Endothelial cell of umbilical vein (primary cell): ENCODE results near the gene CHD6. TPM values are rescaled to one million over a fixed set of nuclear protein-coding genes. Genes with fewer than 3 reads are reported as not detected.

ENCODE experiments used
- BruUV-seq: library from RNA; stranded (reverse); fragments of 400-500 nt; replicated peaks from 2 replicates; lab custom pipeline; 2021; lab: Mats Ljungman, UMichigan
- CTCF ChIA-PET: fragments of 300-600, 350-600 bp; sonication (Branson Sonifier 250); formaldehyde crosslinking; loops from one replicate; lab custom pipeline; 2021; ENCODE audit warnings: antibody characterized with exemption, inconsistent platforms; lab: Charles Lee
- POLR2A ChIA-PET: fragments of 300-600, 350-600 bp; sonication (Branson Sonifier 250); formaldehyde crosslinking; loops from one replicate; lab custom pipeline; 2021; ENCODE audit warnings: antibody characterized with exemption, inconsistent platforms; lab: Charles Lee
- DNase-seq: peaks from one replicate; pipeline ENCODE4 v3.0.0-alpha.2; 2011; ENCODE audit warnings: low read depth, low spot score
- FAIRE-seq: peaks from 2 replicates; lab custom pipeline; 2011; peaks lifted over from hg19 to GRCh38; lab: Jason Lieb, UNC
- H2AFZ ChIP-seq: 2 replicates; pipeline ENCODE4 v1.6.0; 2012; ENCODE audit warnings: low read depth, low read length, control low read depth, inconsistent platforms
- H3K27ac ChIP-seq: 2 replicates; pipeline ENCODE4 v1.5.1; 2011; ENCODE audit warnings: low read depth, mild to moderate bottlenecking, control low read depth, low read length, moderate library complexity; ENCODE audit not compliant: insufficient read depth
- H3K27me3 ChIP-seq, 2 experiments: 2 replicates each; pipeline versions ENCODE4 v1.6.0 to v1.6.1; 2011; ENCODE audit warnings: low read length in 2 of 2, mixed read lengths in 1 of 2; ENCODE audit not compliant: control insufficient read depth in 2 of 2, insufficient read depth in 2 of 2
- H3K36me3 ChIP-seq, 2 experiments: 2 replicates in 1 of 2; 3 replicates in 1 of 2; pipeline ENCODE4 v1.5.1; 2011; ENCODE audit warnings: low read length in 2 of 2, mild to moderate bottlenecking in 1 of 2, moderate library complexity in 1 of 2; ENCODE audit not compliant: control insufficient read depth in 2 of 2, insufficient read depth in 2 of 2; ENCODE audit errors: extremely low read depth in 1 of 2
- H3K4me1 ChIP-seq: 3 replicates; pipeline ENCODE4 v1.5.1; 2011; ENCODE audit warnings: mild to moderate bottlenecking, low read length; ENCODE audit not compliant: control insufficient read depth, insufficient read depth; ENCODE audit errors: extremely low read depth
- H3K4me2 ChIP-seq: 2 replicates; pipeline ENCODE4 v1.6.1; 2011; ENCODE audit warnings: low read length, control low read depth, mixed read lengths; ENCODE audit not compliant: insufficient read depth
- H3K4me3 ChIP-seq, 3 experiments: fragments of 200-600 bp in 1 of 3; sonication (generic), shearing (Covaris generic) in 1 of 3; replicated peaks in 1 of 3; 2 replicates each; pipeline ENCODE4 v1.5.1; 2011 to 2016; ENCODE audit warnings: control low read depth in 3 of 3, low read length in 3 of 3, mild to moderate bottlenecking in 2 of 3, inconsistent platforms in 1 of 3, low read depth in 1 of 3, moderate library complexity in 1 of 3; ENCODE audit not compliant: insufficient read depth in 1 of 3
- H3K79me2 ChIP-seq: 2 replicates; pipeline ENCODE4 v1.6.0; 2012; ENCODE audit warnings: low read length, inconsistent platforms; ENCODE audit not compliant: control insufficient read depth, insufficient read depth
- H3K9ac ChIP-seq: replicated peaks from 2 replicates; pipeline ENCODE3; 2011; ENCODE audit warnings: low read length, control low read depth; ENCODE audit not compliant: insufficient read depth; ENCODE audit errors: extremely low read depth
- H3K9me1 ChIP-seq: replicated peaks from 3 replicates; pipeline ENCODE4 v1.6.0; 2011; ENCODE audit warnings: mild to moderate bottlenecking, low read length; ENCODE audit not compliant: control insufficient read depth, insufficient read depth; ENCODE audit errors: extremely low read depth
- H3K9me3 ChIP-seq: replicated peaks from 2 replicates; pipeline ENCODE4 v1.5.1; 2012; ENCODE audit warnings: low read length, inconsistent platforms; ENCODE audit not compliant: control insufficient read depth, insufficient read depth
- H4K20me1 ChIP-seq: replicated peaks from 2 replicates; pipeline ENCODE3; 2011; ENCODE audit warnings: mild to moderate bottlenecking, low read length; ENCODE audit not compliant: control insufficient read depth, insufficient read depth; ENCODE audit errors: extremely low read depth
- EZH2 ChIP-seq: IDR thresholded peaks from 2 replicates; pipeline ENCODE4 v1.6.1; 2012; ENCODE audit warnings: borderline replicate concordance, low read depth, mild to moderate bottlenecking, moderate library complexity, low read length, inconsistent platforms; ENCODE audit not compliant: severe bottlenecking
- FOS ChIP-seq: IDR thresholded peaks from 2 replicates; pipeline ENCODE4 v1.6.1; 2011; ENCODE audit warnings: mild to moderate bottlenecking, low read length, moderate library complexity, borderline replicate concordance; ENCODE audit not compliant: insufficient read depth
- GATA2 ChIP-seq: IDR thresholded peaks from 2 replicates; pipeline ENCODE4 v1.7.0; 2011; ENCODE audit warnings: low read depth, mild to moderate bottlenecking, moderate library complexity, mixed read lengths, low read length; ENCODE audit not compliant: insufficient read length, insufficient read depth
- JUN ChIP-seq: IDR thresholded peaks from 2 replicates; pipeline ENCODE4 v1.6.1; 2011; ENCODE audit warnings: borderline replicate concordance, low read depth; ENCODE audit not compliant: insufficient read length, insufficient read depth
- MYC ChIP-seq: IDR thresholded peaks from one replicate; pipeline ENCODE4 v1.6.1; 2011; ENCODE audit warnings: mild to moderate bottlenecking, low read depth, low read length
- POLR2AphosphoS5 ChIP-seq: IDR thresholded peaks from 2 replicates; pipeline ENCODE4 v1.6.1; 2012; ENCODE audit warnings: low read depth, mild to moderate bottlenecking, control low read depth, low read length, moderate library complexity; ENCODE audit not compliant: insufficient read depth
- dilution Hi-C: fragments of 300-500 bp; cut with MboI; formaldehyde crosslinking; loops from one replicate; pipeline ENCODE4 v1.15.0; 2019; ENCODE audit warnings: low sequenced_read_pairs; ENCODE audit not compliant: extremely low pct_ligation_motif_present
- intact Hi-C: fragments of 100-400 bp; cut with micrococcal nuclease; formaldehyde crosslinking; loops from one replicate; pipeline ENCODE4 v1.10.0; 2022
- polyA plus RNA-seq, 4 experiments: library from polyadenylated mRNA; depleted of rRNA in 3 of 4; stranded (reverse) in 3 of 4; unstranded in 1 of 4; fragments of >200 nt; gene quantifications; 2 replicates each; pipeline versions ENCODE4 v1.2.1 to v1.2.3, GENCODE V29; 2011 to 2012; ENCODE audit warnings: missing spikeins in 1 of 4
- total RNA-seq: library from RNA; stranded (reverse); gene quantifications from 2 replicates; pipeline ENCODE4 v1.2.3, GENCODE V29; 2021
- TF ChIP-seq, protein P1 (sequence below): IDR thresholded peaks from 2 replicates; pipeline ENCODE4 v1.6.1; 2011; ENCODE audit not compliant: insufficient read depth, insufficient read length
- TF ChIP-seq, protein P2 (sequence below), 2 donors: IDR thresholded peaks; 1 replicate in 1 of 2; 2 replicates in 1 of 2; pipeline ENCODE4 v1.5.1; 2011; ENCODE audit warnings: low read length in 2 of 2, mild to moderate bottlenecking in 2 of 2, moderate library complexity in 2 of 2, control low read depth in 1 of 2, inconsistent platforms in 1 of 2, low read depth in 1 of 2; ENCODE audit not compliant: insufficient read depth in 1 of 2; ENCODE audit errors: extremely low read depth in 1 of 2

CHD6 gene
- total and polyA plus RNA-seq, 2 donors (not counting 3 experiments of a cell fraction or from before 2014, with no cell fraction given): 7.2 to 33.7 TPM

DNA sequence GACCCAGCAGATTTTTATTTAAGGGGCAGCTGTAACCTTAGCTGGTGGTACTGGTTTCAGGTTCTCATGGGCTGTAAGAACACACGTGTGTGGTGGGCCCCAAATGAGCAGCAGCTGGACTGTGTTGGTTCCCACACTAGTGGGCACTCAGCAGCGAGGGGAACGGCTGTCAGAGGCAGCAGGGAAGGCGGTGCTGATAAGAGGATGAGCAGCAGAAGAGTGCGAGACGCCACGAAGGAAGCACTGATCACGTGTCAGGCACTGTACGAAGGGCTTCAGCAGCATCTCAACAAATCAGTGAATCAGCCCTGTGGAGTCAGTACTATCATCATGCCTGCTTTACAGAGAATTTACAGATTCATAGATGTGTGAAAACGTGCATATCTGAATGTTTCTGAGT, 210.6 kb downstream of the CHD6 start:
- Histone ChIP-seq H3K79me2 (no peaks in the 10 kb centered on the region), H3K4me2 (no peak overlapping the region), H3K9me1 (no peaks in the 10 kb centered on the region), H3K4me3 (no peak overlapping the region), H3K27me3 (no peaks in the 10 kb centered on the region), H3K4me1 (no peaks in the 10 kb centered on the region), H3K27ac (no peak overlapping the region), H4K20me1 (no peaks in the 10 kb centered on the region), H3K36me3 (peaks cover 5 to 48% of the 10 kb centered on the region in 2 experiments), H2AFZ (no peak overlapping the region), H3K9me3 (no peaks in the 10 kb centered on the region), H3K9ac (no peak overlapping the region)
- CTCF ChIA-PET: interaction anchor here (1.3 kb wide), 1 partner anchor 445 kb away, joined by 3 read pairs; no protein-coding TSS in a partner anchor
- no TSS peak for BruUV-seq
- intact Hi-C loops: no loop called here
- TF ChIP-seq FOS (no peak), POLR2AphosphoS5 (no peak), MYC (no peak), GATA2 (no peak), JUN (no peak)
- TF ChIP-seq, protein P1, sequence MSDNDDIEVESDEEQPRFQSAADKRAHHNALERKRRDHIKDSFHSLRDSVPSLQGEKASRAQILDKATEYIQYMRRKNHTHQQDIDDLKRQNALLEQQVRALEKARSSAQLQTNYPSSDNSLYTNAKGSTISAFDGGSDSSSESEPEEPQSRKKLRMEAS: no peak
- dilution Hi-C loops: no loop called here
- FAIRE-seq (no peak), DNase-seq (no peak)
- POLR2A ChIA-PET: no interaction called here

DNA sequence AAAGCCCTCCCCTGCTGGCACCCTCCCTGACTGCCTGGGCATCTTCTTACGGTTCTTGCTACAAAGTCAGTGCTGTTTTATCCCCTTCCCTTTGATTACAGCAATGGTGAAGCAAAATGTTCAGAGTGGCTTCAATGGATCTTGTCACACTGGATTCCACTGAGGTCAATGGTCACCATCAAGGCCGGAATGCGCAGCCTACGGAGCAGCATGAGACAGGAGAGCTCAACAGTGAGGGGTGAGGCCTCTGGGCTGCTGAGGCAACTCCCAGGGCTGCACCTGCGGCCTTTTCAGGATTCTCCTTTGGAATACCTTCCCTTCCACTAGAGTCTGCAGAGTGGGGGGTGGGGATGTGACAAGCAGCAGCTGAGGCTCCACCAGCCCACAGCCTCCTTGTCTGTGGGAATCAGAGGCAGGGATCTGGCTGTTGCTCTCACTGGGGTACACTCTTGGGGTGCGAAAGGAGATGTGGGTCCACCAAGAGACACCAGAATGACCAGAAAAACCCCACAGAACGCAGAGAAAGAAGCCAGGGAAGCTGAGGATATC, 211.2 kb downstream of the CHD6 start:
- intact Hi-C loops: no loop called here
- Histone ChIP-seq H3K4me3 (no peak overlapping the region), H3K36me3 (peaks cover 5 to 42% of the 10 kb centered on the region in 2 experiments), H3K4me1 (no peaks in the 10 kb centered on the region), H2AFZ (no peak overlapping the region), H3K9ac (no peak overlapping the region), H3K79me2 (no peaks in the 10 kb centered on the region), H3K27me3 (no peaks in the 10 kb centered on the region), H3K9me3 (no peaks in the 10 kb centered on the region), H4K20me1 (no peaks in the 10 kb centered on the region), H3K27ac (no peak overlapping the region), H3K4me2 (no peak overlapping the region), H3K9me1 (no peaks in the 10 kb centered on the region)
- BruUV-seq: no TSS peak
- TF ChIP-seq, protein P2, sequence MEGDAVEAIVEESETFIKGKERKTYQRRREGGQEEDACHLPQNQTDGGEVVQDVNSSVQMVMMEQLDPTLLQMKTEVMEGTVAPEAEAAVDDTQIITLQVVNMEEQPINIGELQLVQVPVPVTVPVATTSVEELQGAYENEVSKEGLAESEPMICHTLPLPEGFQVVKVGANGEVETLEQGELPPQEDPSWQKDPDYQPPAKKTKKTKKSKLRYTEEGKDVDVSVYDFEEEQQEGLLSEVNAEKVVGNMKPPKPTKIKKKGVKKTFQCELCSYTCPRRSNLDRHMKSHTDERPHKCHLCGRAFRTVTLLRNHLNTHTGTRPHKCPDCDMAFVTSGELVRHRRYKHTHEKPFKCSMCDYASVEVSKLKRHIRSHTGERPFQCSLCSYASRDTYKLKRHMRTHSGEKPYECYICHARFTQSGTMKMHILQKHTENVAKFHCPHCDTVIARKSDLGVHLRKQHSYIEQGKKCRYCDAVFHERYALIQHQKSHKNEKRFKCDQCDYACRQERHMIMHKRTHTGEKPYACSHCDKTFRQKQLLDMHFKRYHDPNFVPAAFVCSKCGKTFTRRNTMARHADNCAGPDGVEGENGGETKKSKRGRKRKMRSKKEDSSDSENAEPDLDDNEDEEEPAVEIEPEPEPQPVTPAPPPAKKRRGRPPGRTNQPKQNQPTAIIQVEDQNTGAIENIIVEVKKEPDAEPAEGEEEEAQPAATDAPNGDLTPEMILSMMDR (IDR thresholded peaks at IDR 0.05; ENCODE audit: extremely low read depth in 1 of 2, insufficient read depth in 1 of 2, low read depth in 1 of 2, low read length in 2 of 2): no peak
- TF ChIP-seq JUN (no peak), EZH2 (no peak)
- POLR2A ChIA-PET: no interaction called here
- no peak for FAIRE-seq
- dilution Hi-C loops: no loop called here
- no peak for DNase-seq
- CTCF ChIA-PET: interaction anchor here (1.3 kb wide), 1 partner anchor 444 kb away, joined by 3 read pairs; no protein-coding TSS in a partner anchor
